CD4-positive, alpha-beta memory T cell (primary cell): ENCODE measurements around the gene CXCL1. TPM values are rescaled to one million over a fixed set of nuclear protein-coding genes. Genes with fewer than 3 reads are reported as not detected.

Experiments used
- CTCF ChIA-PET: fragments of 350-600 bp; sonication (Branson Sonifier 250); formaldehyde crosslinking; loops from one replicate; lab custom pipeline; 2021; ENCODE audit warnings: inconsistent platforms; ENCODE audit not compliant: partially characterized antibody; lab: Charles Lee
- POLR2A ChIA-PET: fragments of 350-600 bp; sonication (Branson Sonifier 250); formaldehyde crosslinking; loops from one replicate; lab custom pipeline; 2021; ENCODE audit not compliant: partially characterized antibody; lab: Charles Lee
- DNase-seq, 5 donors: peaks; one replicate each; pipeline versions ENCODE4 v3.0.0 to v3.0.0-alpha.2; 2020 to 2022; ENCODE audit warnings: mixed read lengths in 1 of 5
- H3K27ac ChIP-seq: one replicate; pipeline ENCODE4 v1.7.0; 2013; ENCODE audit warnings: low read depth, low read length
- H3K27me3 ChIP-seq: 2 replicates; pipeline ENCODE4 v1.7.0; 2013; ENCODE audit warnings: mild to moderate bottlenecking, low read length, moderate library complexity; ENCODE audit not compliant: insufficient read depth
- H3K36me3 ChIP-seq: 2 replicates; pipeline ENCODE4 v1.7.0; 2013; ENCODE audit warnings: mild to moderate bottlenecking, low read length, moderate library complexity; ENCODE audit not compliant: insufficient read depth
- H3K4me1 ChIP-seq: 2 replicates; pipeline ENCODE4 v1.7.0; 2013; ENCODE audit warnings: mild to moderate bottlenecking, low read length, moderate library complexity; ENCODE audit not compliant: insufficient read depth
- H3K4me3 ChIP-seq, 2 donors: one replicate each; pipeline ENCODE4 v1.7.0; 2013; ENCODE audit warnings: low read length in 2 of 2, mild to moderate bottlenecking in 1 of 2
- H3K9me3 ChIP-seq, 2 donors: one replicate each; pipeline ENCODE4 v1.7.0; 2013; ENCODE audit warnings: low read length in 2 of 2, control low read depth in 1 of 2; ENCODE audit not compliant: control insufficient read depth in 1 of 2
- H3K27ac Mint-ChIP-seq, 7 donors: one replicate each; pipeline ENCODE4 v1.8.0; 2020 to 2021; ENCODE audit warnings: mixed read lengths in 7 of 7, mild to moderate bottlenecking in 6 of 7, inconsistent platforms in 3 of 7, moderate library complexity in 3 of 7
- H3K27me3 Mint-ChIP-seq, 2 donors: one replicate each; pipeline ENCODE4 v1.8.0; 2020 to 2021; ENCODE audit warnings: mixed read lengths in 2 of 2
- H3K36me3 Mint-ChIP-seq, 2 donors: one replicate each; pipeline ENCODE4 v1.8.0; 2020 to 2021; ENCODE audit warnings: mixed read lengths in 2 of 2, inconsistent platforms in 1 of 2, mild to moderate bottlenecking in 1 of 2
- H3K4me1 Mint-ChIP-seq, 4 donors: one replicate each; pipeline ENCODE4 v1.8.0; 2020 to 2021; ENCODE audit warnings: mixed read lengths in 4 of 4, mild to moderate bottlenecking in 1 of 4
- H3K4me3 Mint-ChIP-seq, 8 donors: one replicate each; pipeline ENCODE4 v1.8.0; 2020 to 2021; ENCODE audit warnings: mixed read lengths in 8 of 8, mild to moderate bottlenecking in 7 of 8, moderate library complexity in 6 of 8, inconsistent platforms in 3 of 8
- H3K9me3 Mint-ChIP-seq, 8 donors: one replicate each; pipeline ENCODE4 v1.8.0; 2020 to 2021; ENCODE audit warnings: mixed read lengths in 8 of 8, mild to moderate bottlenecking in 5 of 8, inconsistent platforms in 3 of 8, moderate library complexity in 1 of 8
- intact Hi-C: fragments of 100-400 bp; cut with micrococcal nuclease; formaldehyde crosslinking; loops from one replicate; pipeline ENCODE4 v1.15.1; 2023
- polyA plus RNA-seq, 2 donors: library from polyadenylated mRNA; unstranded; fragments of 300-500 nt; fragmentation: Illumina TruSeq; gene quantifications; one replicate each; pipeline ENCODE4 v1.2.3, GENCODE V29; 2021
- total RNA-seq, 2 experiments: library from RNA; stranded (reverse); gene quantifications; one replicate each; pipeline ENCODE4 v1.2.3, GENCODE V29; 2021

CXCL1 gene
- total and polyA plus RNA-seq, 4 experiments from 2014 or later = not detected

DNA sequence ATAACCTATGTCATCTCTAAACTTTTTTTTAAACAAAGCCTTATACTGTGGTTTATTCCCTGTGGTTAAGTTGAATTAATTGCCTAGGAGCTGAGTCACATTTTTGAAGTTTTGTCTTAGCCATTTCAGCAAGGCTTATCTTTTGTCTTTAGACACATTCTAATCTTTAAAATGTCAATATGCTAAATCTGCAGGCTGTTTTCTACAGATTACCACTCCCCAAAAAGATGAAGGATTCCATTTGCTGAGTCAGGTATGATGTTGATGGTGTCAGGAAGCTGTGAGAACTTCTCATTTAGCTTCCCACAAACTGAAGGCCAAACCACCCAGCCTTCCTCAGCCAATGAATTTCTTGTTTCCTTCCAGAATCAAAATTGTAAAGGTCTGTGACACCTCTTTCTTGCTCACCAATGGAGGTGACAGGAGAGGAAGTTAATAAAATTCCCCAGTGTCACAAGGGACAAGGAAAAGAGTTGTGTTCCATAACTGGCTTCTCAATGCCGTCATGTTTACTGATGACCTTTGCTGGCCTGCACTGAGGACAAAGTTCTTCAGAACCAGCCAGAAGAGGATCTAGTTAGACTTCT lies 36.4 kb upstream of the CXCL1 start:
- no peak overlapping the region for H3K4me3 ChIP-seq
- peaks cover 0 to 9% (median 2%) of the 10 kb centered on the region in 8 donors for H3K9me3 Mint-ChIP-seq
- no peaks in the 10 kb centered on the region for H3K27me3 ChIP-seq
- H3K4me1 ChIP-seq = no peaks in the 10 kb centered on the region
- ChIA-PET CTCF (no interaction called here), POLR2A (no interaction called here)
- no peaks in the 10 kb centered on the region for H3K36me3 ChIP-seq
- no peak overlapping the region for H3K27ac ChIP-seq
- H3K4me3 Mint-ChIP-seq = no peak overlapping the region
- H3K36me3 Mint-ChIP-seq = no peaks in the 10 kb centered on the region
- no peaks in the 10 kb centered on the region for H3K4me1 Mint-ChIP-seq
- intact Hi-C loops = no loop called here
- no peaks in the 10 kb centered on the region for H3K9me3 ChIP-seq
- peaks cover 0 to 3% of the 10 kb centered on the region in 2 donors for H3K27me3 Mint-ChIP-seq
- no peak for DNase-seq
- no peak overlapping the region for H3K27ac Mint-ChIP-seq

DNA sequence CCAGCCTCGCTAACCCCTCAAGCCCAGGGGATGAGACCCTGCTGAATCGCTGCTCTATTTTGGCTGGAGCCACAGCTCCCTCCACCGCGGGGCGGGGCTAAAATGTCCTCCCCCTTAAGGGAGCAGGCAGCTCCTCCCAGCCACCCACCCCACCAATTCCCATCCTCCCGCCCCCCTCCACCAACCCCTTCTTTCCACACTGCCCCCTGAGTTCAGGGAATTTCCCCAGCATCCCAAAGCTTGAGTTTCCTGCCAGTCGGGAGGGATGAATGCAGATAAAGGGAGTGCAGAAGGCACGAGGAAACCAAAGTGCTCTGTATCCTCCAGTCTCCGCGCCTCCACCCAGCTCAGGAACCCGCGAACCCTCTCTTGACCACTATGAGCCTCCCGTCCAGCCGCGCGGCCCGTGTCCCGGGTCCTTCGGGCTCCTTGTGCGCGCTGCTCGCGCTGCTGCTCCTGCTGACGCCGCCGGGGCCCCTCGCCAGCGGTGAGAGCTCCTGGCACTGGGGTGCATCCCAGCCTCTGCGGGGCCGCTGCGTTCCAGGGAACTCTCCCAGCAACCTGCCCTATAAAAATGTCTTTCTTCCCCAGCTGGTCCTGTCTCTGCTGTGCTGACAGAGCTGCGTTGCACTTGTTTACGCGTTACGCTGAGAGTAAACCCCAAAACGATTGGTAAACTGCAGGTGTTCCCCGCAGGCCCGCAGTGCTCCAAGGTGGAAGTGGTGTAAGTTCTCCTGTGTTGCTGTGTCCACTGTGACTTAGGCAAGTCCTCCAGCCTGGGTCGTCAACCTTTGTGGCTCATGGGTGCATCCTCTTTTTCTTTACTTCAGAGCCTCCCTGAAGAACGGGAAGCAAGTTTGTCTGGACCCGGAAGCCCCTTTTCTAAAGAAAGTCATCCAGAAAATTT lies 32.6 kb upstream of the CXCL1 start, which contains the start of gene CXCL6:
TSS of gene CXCL6 (plus strand) at position 306 of the 907 bp plus-strand sequence. CDS start at position 379, 73 bp downstream.
- Mint-ChIP-seq H3K27me3 (peaks cover 0 to 3% of the 10 kb centered on the region in 2 donors), H3K27ac (no peak within 1 kb of the TSS), H3K36me3 (no peaks in the 10 kb centered on the region), H3K4me1 (no peaks in the 10 kb centered on the region), H3K9me3 (peaks cover 0 to 8% (median 0%) of the 10 kb centered on the region in 8 donors), H3K4me3 (peak within 1 kb of the TSS in 1 of 8 donors; percentile 45)
- intact Hi-C loops = no loop called here
- ChIA-PET CTCF (no interaction called here), POLR2A (no interaction called here)
- no peaks in the 10 kb centered on the region for H3K36me3 ChIP-seq
- no peaks in the 10 kb centered on the region for H3K9me3 ChIP-seq
- no peak within 1 kb of the TSS for H3K4me3 ChIP-seq
- DNase-seq = no peak
- H3K4me1 ChIP-seq = no peaks in the 10 kb centered on the region
- no peak within 1 kb of the TSS for H3K27ac ChIP-seq
- no peaks in the 10 kb centered on the region for H3K27me3 ChIP-seq

DNA sequence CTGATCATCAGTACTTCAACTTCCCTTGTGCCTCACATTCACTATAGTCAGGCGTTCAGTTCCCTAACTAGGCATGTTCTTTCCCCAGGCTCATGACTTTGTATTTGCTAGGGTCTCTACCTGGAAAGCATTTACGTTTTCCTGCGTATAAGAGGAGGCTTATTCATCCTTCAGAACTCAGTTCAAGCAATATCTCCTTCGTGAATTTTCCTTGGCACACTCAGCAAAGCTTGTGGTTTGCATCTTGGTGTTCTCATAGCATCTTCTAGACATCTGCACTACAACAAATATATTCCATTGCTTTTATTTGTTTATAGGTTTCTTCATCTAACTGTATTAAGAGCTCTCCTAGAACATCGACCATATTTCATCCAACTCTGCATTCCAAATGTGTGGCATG lies 30.1 kb upstream of the CXCL1 start:
- ChIA-PET CTCF (no interaction called here), POLR2A (no interaction called here)
- H3K9me3 ChIP-seq = no peaks in the 10 kb centered on the region
- H3K4me1 ChIP-seq = no peaks in the 10 kb centered on the region
- peaks cover 0 to 7% (median 0%) of the 10 kb centered on the region in 8 donors for H3K9me3 Mint-ChIP-seq
- no peak overlapping the region for H3K4me3 Mint-ChIP-seq
- intact Hi-C loops = no loop called here
- peaks cover 0 to 3% of the 10 kb centered on the region in 2 donors for H3K27me3 Mint-ChIP-seq
- H3K27ac Mint-ChIP-seq = no peak overlapping the region
- H3K27me3 ChIP-seq = no peaks in the 10 kb centered on the region
- no peaks in the 10 kb centered on the region for H3K4me1 Mint-ChIP-seq
- DNase-seq = no peak
- H3K36me3 ChIP-seq = no peaks in the 10 kb centered on the region
- no peak overlapping the region for H3K4me3 ChIP-seq
- no peaks in the 10 kb centered on the region for H3K36me3 Mint-ChIP-seq
- no peak overlapping the region for H3K27ac ChIP-seq

GRCh38 chr4:73839715-73840114 lies 29.5 kb upstream of the CXCL1 start:
- H3K27me3 ChIP-seq = no peaks in the 10 kb centered on the region
- no peaks in the 10 kb centered on the region for H3K36me3 Mint-ChIP-seq
- H3K36me3 ChIP-seq = no peaks in the 10 kb centered on the region
- H3K27ac ChIP-seq = no peak overlapping the region
- ChIA-PET CTCF (no interaction called here), POLR2A (no interaction called here)
- H3K4me1 Mint-ChIP-seq = no peaks in the 10 kb centered on the region
- no peaks in the 10 kb centered on the region for H3K4me1 ChIP-seq
- no peak overlapping the region for H3K4me3 Mint-ChIP-seq
- H3K4me3 ChIP-seq = no peak overlapping the region
- H3K9me3 ChIP-seq = no peaks in the 10 kb centered on the region
- no peak for DNase-seq
- intact Hi-C loops = no loop called here
- no peak overlapping the region for H3K27ac Mint-ChIP-seq
- peaks cover 0 to 7% (median 0%) of the 10 kb centered on the region in 8 donors for H3K9me3 Mint-ChIP-seq
- H3K27me3 Mint-ChIP-seq = peaks cover 0 to 3% of the 10 kb centered on the region in 2 donors

GRCh38 chr4:73841243-73841925 lies 27.8 kb upstream of the CXCL1 start:
- DNase-seq = no peak
- no peaks in the 10 kb centered on the region for H3K36me3 Mint-ChIP-seq
- Histone ChIP-seq H3K4me3 (no peak overlapping the region), H3K27me3 (no peaks in the 10 kb centered on the region), H3K9me3 (no peaks in the 10 kb centered on the region), H3K4me1 (no peaks in the 10 kb centered on the region), H3K36me3 (no peaks in the 10 kb centered on the region), H3K27ac (no peak overlapping the region)
- H3K27me3 Mint-ChIP-seq = peaks cover 0 to 3% of the 10 kb centered on the region in 2 donors
- H3K27ac Mint-ChIP-seq = no peak overlapping the region
- H3K4me3 Mint-ChIP-seq = no peak overlapping the region
- H3K4me1 Mint-ChIP-seq = no peaks in the 10 kb centered on the region
- intact Hi-C loops = no loop called here
- ChIA-PET POLR2A (no interaction called here), CTCF (no interaction called here)
- H3K9me3 Mint-ChIP-seq = peaks cover 0 to 7% (median 0%) of the 10 kb centered on the region in 8 donors

GRCh38 chr4:73842696-73843095 lies 26.5 kb upstream of the CXCL1 start:
- no peaks in the 10 kb centered on the region for H3K9me3 Mint-ChIP-seq
- H3K36me3 ChIP-seq = no peaks in the 10 kb centered on the region
- ChIA-PET POLR2A (no interaction called here), CTCF (no interaction called here)
- H3K4me3 Mint-ChIP-seq = no peak overlapping the region
- H3K4me1 ChIP-seq = no peaks in the 10 kb centered on the region
- H3K36me3 Mint-ChIP-seq = no peaks in the 10 kb centered on the region
- no peaks in the 10 kb centered on the region for H3K27me3 ChIP-seq
- H3K27ac Mint-ChIP-seq = no peak overlapping the region
- no peaks in the 10 kb centered on the region for H3K9me3 ChIP-seq
- H3K27ac ChIP-seq = no peak overlapping the region
- H3K4me1 Mint-ChIP-seq = no peaks in the 10 kb centered on the region
- no peaks in the 10 kb centered on the region for H3K27me3 Mint-ChIP-seq
- no peak overlapping the region for H3K4me3 ChIP-seq
- intact Hi-C loops = no loop called here
- DNase-seq = no peak

DNA sequence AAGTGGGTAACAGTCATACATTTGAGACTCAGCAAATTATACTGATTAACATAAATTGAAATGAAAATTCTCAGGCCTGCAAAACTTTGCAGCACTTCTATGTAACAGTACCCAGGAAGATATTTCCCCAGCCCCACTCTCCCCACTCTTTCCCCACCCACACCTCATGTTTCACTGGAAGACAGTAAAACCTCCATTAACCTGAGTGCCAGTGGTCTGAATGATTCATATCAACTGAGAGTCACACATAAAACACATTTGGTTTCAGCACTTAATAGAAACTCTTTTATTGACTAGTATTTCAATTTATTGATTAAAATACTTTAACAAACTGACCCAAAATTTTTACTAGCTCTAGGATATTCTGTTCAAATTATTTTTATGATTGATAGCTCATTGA lies 25.8 kb upstream of the CXCL1 start:
- H3K36me3 Mint-ChIP-seq = no peaks in the 10 kb centered on the region
- H3K4me3 Mint-ChIP-seq = no peak overlapping the region
- Histone ChIP-seq H3K27ac (no peak overlapping the region), H3K9me3 (no peaks in the 10 kb centered on the region), H3K27me3 (no peaks in the 10 kb centered on the region), H3K36me3 (no peaks in the 10 kb centered on the region), H3K4me3 (no peak overlapping the region), H3K4me1 (no peaks in the 10 kb centered on the region)
- intact Hi-C loops = no loop called here
- no peak overlapping the region for H3K27ac Mint-ChIP-seq
- H3K27me3 Mint-ChIP-seq = no peaks in the 10 kb centered on the region
- H3K4me1 Mint-ChIP-seq = no peaks in the 10 kb centered on the region
- ChIA-PET POLR2A (no interaction called here), CTCF (no interaction called here)
- H3K9me3 Mint-ChIP-seq = no peaks in the 10 kb centered on the region
- no peak for DNase-seq
